ENCODE measurements around the gene NFAT5.

GRCh38 chr16:69520413-69520799 lies 45.4 kb upstream of the NFAT5 start:
- TF ChIP-seq EZH2 (IDR thresholded peaks at IDR 0.05; ENCODE audit: borderline replicate concordance, low read depth, low read length, poor library complexity, severe bottlenecking) (no peak), CTCF (conservative IDR thresholded peaks at IDR 0.05; ENCODE audit: low read depth, low read length) (no peak)

Data from A673 (cell line).